Measurements from ENCODE around the gene AK5. TPM values are rescaled to one million over a fixed set of nuclear protein-coding genes. Genes with fewer than 3 reads are reported as not detected.

The AK5 gene
- total and polyA plus RNA-seq, 2 of the 13 experiments (the other 11 are each of a cell fraction or from before 2014, with no cell fraction given): not detected

- ChIA-PET CTCF (ENCODE audit: low intra/inter-chr PET ratio, low total read pairs) (no interaction called here), POLR2A (no interaction called here)
- H2AFZ ChIP-seq (ENCODE audit: low read length): no peak overlapping the region
- peaks cover 0 to 10% of the 10 kb centered on the region in 2 experiments; a peak in 3 of 5 replicates for H3K27me3 ChIP-seq (ENCODE audit: control insufficient read depth in 1 of 2, insufficient read depth in 2 of 2, low read length in 2 of 2)
- no peak overlapping the region for H3K9ac ChIP-seq (ENCODE audit: insufficient read depth, low read depth, low read length)
- DNase-seq (ENCODE audit: low spot score): no peak
- TF ChIP-seq GATA4 (IDR thresholded peaks at IDR 0.05; ENCODE audit: borderline replicate concordance, low read depth) (no peak), PHB2 (IDR thresholded peaks at IDR 0.05; ENCODE audit: partially characterized antibody) (no peak), MAFK (conservative IDR thresholded peaks at IDR 0.05 in 1 of 2, IDR thresholded peaks at IDR 0.05 in 1 of 2; ENCODE audit: low read length in 2 of 2) (no peak), ZNF513 (CRISPR knock-in tag; conservative IDR thresholded peaks at IDR 0.05) (no peak)
- ATAC-seq: no peak
- H3K9me3 ChIP-seq (ENCODE audit: low read length): no peaks in the 10 kb centered on the region
- H3K79me2 ChIP-seq (ENCODE audit: insufficient read depth, low read length): no peaks in the 10 kb centered on the region
- 20% methylated on average over 3 of the region's 5 CpGs for WGBS (ENCODE audit: low lambda C conversion rate)
- no peaks in the 10 kb centered on the region for H3K36me3 ChIP-seq (replicated peaks in 1 of 2; ENCODE audit: control insufficient read depth in 1 of 2, insufficient read depth in 2 of 2, low read length in 2 of 2)
- no peak overlapping the region for H3K4me3 ChIP-seq (replicated peaks in 1 of 3; ENCODE audit: insufficient read depth in 1 of 3, low read depth in 2 of 3, low read length in 3 of 3)
- intact Hi-C loops (cut with micrococcal nuclease; ENCODE audit: unreplicated experiment): no loop called here
- H4K20me1 ChIP-seq (ENCODE audit: insufficient read depth, low read length): no peaks in the 10 kb centered on the region
- no peak for FAIRE-seq
- BruUV-seq (replicated peaks): no TSS peak
- H3K4me1 ChIP-seq (ENCODE audit: insufficient read depth, low read length): no peaks in the 10 kb centered on the region
- no peak overlapping the region for H3K4me2 ChIP-seq (ENCODE audit: low read depth, low read length)
- in situ Hi-C loops (cut with HindIII; ENCODE audit: extremely low pct_ligation_motif_present, low pct_unique_long_range_greater_than_20kb): no loop called here
- no peak overlapping the region for H3K27ac ChIP-seq (ENCODE audit: extremely low read length, insufficient read depth, low read length)
These were observed 217.6 kb downstream of the AK5 start for GRCh38 chr1:77499466-77499865.

GRCh38 chr1:77504986-77505385 lies 223.2 kb downstream of the AK5 start:
- Histone ChIP-seq H3K36me3 (replicated peaks in 1 of 2; ENCODE audit: control insufficient read depth in 1 of 2, insufficient read depth in 2 of 2, low read length in 2 of 2) (no peaks in the 10 kb centered on the region), H3K9me3 (ENCODE audit: low read length) (no peaks in the 10 kb centered on the region), H2AFZ (ENCODE audit: low read length) (no peak overlapping the region), H3K27me3 (ENCODE audit: control insufficient read depth in 1 of 2, insufficient read depth in 2 of 2, low read length in 2 of 2) (peaks cover 0 to 4% of the 10 kb centered on the region in 2 experiments; a peak in 2 of 5 replicates), H3K4me1 (ENCODE audit: insufficient read depth, low read length) (no peaks in the 10 kb centered on the region), H3K27ac (ENCODE audit: extremely low read length, insufficient read depth, low read length) (no peak overlapping the region), H4K20me1 (ENCODE audit: insufficient read depth, low read length) (no peaks in the 10 kb centered on the region), H3K4me2 (ENCODE audit: low read depth, low read length) (no peak overlapping the region), H3K79me2 (ENCODE audit: insufficient read depth, low read length) (no peaks in the 10 kb centered on the region), H3K4me3 (replicated peaks in 1 of 3; ENCODE audit: insufficient read depth in 1 of 3, low read depth in 2 of 3, low read length in 3 of 3) (no peak overlapping the region), H3K9ac (ENCODE audit: insufficient read depth, low read depth, low read length) (no peak overlapping the region)
- ATAC-seq: no peak
- ChIA-PET CTCF (ENCODE audit: low intra/inter-chr PET ratio, low total read pairs) (no interaction called here), POLR2A (no interaction called here)
- in situ Hi-C loops (cut with HindIII; ENCODE audit: extremely low pct_ligation_motif_present, low pct_unique_long_range_greater_than_20kb) (no loop called here), intact Hi-C loops (cut with micrococcal nuclease; ENCODE audit: unreplicated experiment) (no loop called here)
- no peak for DNase-seq (ENCODE audit: low spot score)
- no peak for FAIRE-seq
- 1% methylated on average over 4 of the region's 4 CpGs for WGBS (ENCODE audit: low lambda C conversion rate)
- no peak for TF ChIP-seq NFIC (IDR thresholded peaks at IDR 0.05; ENCODE audit: low read length)
- TF ChIP-seq AGO2 (optimal IDR thresholded peaks at IDR 0.05; ENCODE audit: low read depth, low read length): no peak
- TF ChIP-seq CENPT (CRISPR knock-in tag; IDR thresholded peaks at IDR 0.05; ENCODE audit: low read depth): no peak
- TF ChIP-seq ZBTB43 (CRISPR knock-in tag; conservative IDR thresholded peaks at IDR 0.05): no peak
- TF ChIP-seq CTCF (CRISPR knock-in tag; IDR thresholded peaks at IDR 0.05): no peak
- no peak for TF ChIP-seq XRCC5 (optimal IDR thresholded peaks at IDR 0.05; ENCODE audit: low read length)
- TF ChIP-seq RAD21 (CRISPR knock-in tag; IDR thresholded peaks at IDR 0.05): no peak
- TF ChIP-seq ZNF572 (CRISPR knock-in tag; IDR thresholded peaks at IDR 0.05): no peak
- TF ChIP-seq ARNTL (CRISPR knock-in tag; IDR thresholded peaks at IDR 0.05): no peak
- TF ChIP-seq CREBL2 (CRISPR knock-in tag; IDR thresholded peaks at IDR 0.05; ENCODE audit: borderline replicate concordance): no peak
- BruUV-seq (replicated peaks): no TSS peak
